Spleen (tissue), 7 donors: ENCODE data around the gene CPNE8.

Experiments used
- CTCF ChIP-seq, 11 experiments: fragments of 200-600 bp in 7 of 11; fragments of 450-650 bp in 4 of 11; sonication (generic) in 4 of 11; IDR thresholded peaks in 8 of 11; conservative IDR thresholded peaks in 3 of 11; 1 replicate in 7 of 11; 2 replicates in 4 of 11; pipeline versions ENCODE4 v1.4.0 to v1.8.0; 2016 to 2021; ENCODE audit warnings: antibody characterized with exemption in 11 of 11, inconsistent platforms in 4 of 11, mild to moderate bottlenecking in 1 of 11
- POLR2A ChIP-seq, 3 donors: fragments of 450-650 bp; IDR thresholded peaks; one replicate each; pipeline ENCODE4 v1.5.1; 2017; ENCODE audit warnings: antibody characterized with exemption in 3 of 3, mild to moderate bottlenecking in 1 of 3
- donor health status: DM: no; HTN: no; CAD: no; lungs with moderate emphysema.
- donor health status: DM: no; HTN: no; CAD: no.
- donor health status: DM: no; HTN: no; CAD: no.

GRCh38 chr12:38811814-38812356 is 93.5 kb downstream of the CPNE8 start:
- TF ChIP-seq POLR2A (IDR thresholded peaks at IDR 0.05) (no peak), CTCF (IDR thresholded peaks at IDR 0.05 in 8 of 11, conservative IDR thresholded peaks at IDR 0.05 in 3 of 11) (no peak)
